K562 (cell line): ENCODE measurements around the gene CTSS. TPM values are rescaled to one million over a fixed set of nuclear protein-coding genes. Genes with fewer than 3 reads are reported as not detected.

ENCODE experiments used
- ATAC-seq: fragments of 200-7000 bp; cut with Tn5 transposase; 3 replicates; pipeline ENCODE4 v1.9.1; 2020; ENCODE audit warnings: moderate library complexity
- BruUV-seq: library from RNA; stranded (reverse); fragments of 400-500 nt; replicated peaks from 2 replicates; lab custom pipeline; 2021; lab: Mats Ljungman, UMichigan
- CTCF ChIA-PET: fragments of 300-600 bp; formaldehyde crosslinking; extraction: SDS; loops from one replicate; lab custom pipeline; 2021; ENCODE audit warnings: low intra/inter-chr PET ratio; lab: Yijun Ruan, JAX
- POLR2A ChIA-PET: fragments of 300-600, 350-650 bp; sonication (Branson Sonifier 250); formaldehyde crosslinking; extraction: SDS; loops from one replicate; lab custom pipeline; 2021; ENCODE audit warnings: antibody characterized with exemption, inconsistent platforms; lab: Yijun Ruan, JAX
- DNase-seq, 4 experiments: peaks; one replicate each; pipeline versions ENCODE4 v3.0.0 to v3.0.0-alpha.2; 2011 to 2018; ENCODE audit warnings: low spot score in 3 of 4, mixed read lengths in 3 of 4; ENCODE audit errors: extremely low read depth in 1 of 4
- FAIRE-seq: peaks from 2 replicates; lab custom pipeline; 2011; peaks lifted over from hg19 to GRCh38; lab: Jason Lieb, UNC
- H2AFZ ChIP-seq: 2 replicates; pipeline ENCODE4 v1.6.0; 2011; ENCODE audit warnings: low read depth, low read length, control low read depth, inconsistent platforms
- H3K27ac ChIP-seq: fragments of 200-600 bp; 3 replicates; pipeline ENCODE4 v1.8.0; 2011; ENCODE audit warnings: low read depth, mild to moderate bottlenecking, control low read depth, inconsistent platforms, low read length, moderate library complexity, mixed read lengths; ENCODE audit errors: extremely low read depth
- H3K27me3 ChIP-seq, 2 experiments: fragments of 300-600 bp in 1 of 2; 2 replicates in 1 of 2; 3 replicates in 1 of 2; pipeline versions ENCODE4 v1.6.0 to v1.8.0; 2011; ENCODE audit warnings: inconsistent platforms in 2 of 2, low read length in 2 of 2, mild to moderate bottlenecking in 1 of 2, mixed read lengths in 1 of 2, moderate library complexity in 1 of 2; ENCODE audit not compliant: control insufficient read depth in 2 of 2, insufficient read depth in 2 of 2
- H3K36me3 ChIP-seq: fragments of 300-600 bp; 3 replicates; pipeline ENCODE4 v1.8.0; 2011; ENCODE audit warnings: mild to moderate bottlenecking, low read length, inconsistent platforms; ENCODE audit not compliant: control insufficient read depth, insufficient read depth
- H3K4me1 ChIP-seq, 2 experiments: fragments of 200-600 bp in 1 of 2; replicated peaks in 1 of 2; 2 replicates in 1 of 2; 3 replicates in 1 of 2; pipeline versions ENCODE4 v1.5.1 to v1.8.0; 2011; ENCODE audit warnings: inconsistent platforms in 2 of 2, low read length in 2 of 2, mild to moderate bottlenecking in 1 of 2, mixed read lengths in 1 of 2, moderate library complexity in 1 of 2; ENCODE audit not compliant: control insufficient read depth in 2 of 2, insufficient read depth in 2 of 2
- H3K4me2 ChIP-seq: 2 replicates; pipeline ENCODE4 v1.6.1; 2011; ENCODE audit warnings: low read length, control low read depth, inconsistent platforms, mixed read lengths; ENCODE audit not compliant: insufficient read depth
- H3K4me3 ChIP-seq: fragments of 200-600 bp; sonication (generic), shearing (Covaris generic); 2 replicates; pipeline ENCODE4 v1.5.1; 2016; ENCODE audit warnings: control low read depth, inconsistent platforms
- H3K79me2 ChIP-seq: fragments of 200-600 bp; 3 replicates; pipeline ENCODE4 v1.8.0; 2011; ENCODE audit warnings: low read length, inconsistent platforms; ENCODE audit not compliant: control insufficient read depth, insufficient read depth
- H3K9ac ChIP-seq, 2 experiments: 2 replicates each; pipeline versions ENCODE4 v1.6.0 to v1.6.1; 2011; ENCODE audit warnings: low read depth in 2 of 2, low read length in 2 of 2, control low read depth in 1 of 2, inconsistent platforms in 1 of 2, mild to moderate bottlenecking in 1 of 2, mixed read lengths in 1 of 2; ENCODE audit not compliant: insufficient read depth in 1 of 2
- H3K9me1 ChIP-seq: one replicate; pipeline ENCODE4 v1.6.0; 2011; ENCODE audit warnings: inconsistent platforms, mild to moderate bottlenecking, low read length, moderate library complexity; ENCODE audit not compliant: control insufficient read depth, insufficient read depth
- H3K9me3 ChIP-seq: replicated peaks from 2 replicates; pipeline ENCODE4 v1.5.1; 2011; ENCODE audit warnings: low read depth, low read length, inconsistent platforms; ENCODE audit not compliant: control insufficient read depth, insufficient read depth
- H4K20me1 ChIP-seq: replicated peaks from 2 replicates; pipeline ENCODE4 v1.6.1; 2011; ENCODE audit warnings: low read length, inconsistent platforms, mixed read lengths; ENCODE audit not compliant: control insufficient read depth, insufficient read depth
- ADNP ChIP-seq: fragments of 200-800 bp; sonication (Bioruptor generic); IDR thresholded peaks from 2 replicates; pipeline ENCODE4 v1.6.1; 2016; ENCODE audit warnings: missing genetic modification characterization, missing compliant biosample characterization
- ARID1B ChIP-seq: fragments of 450-650 bp; IDR thresholded peaks from 2 replicates; pipeline ENCODE4 v1.6.1; 2016; ENCODE audit warnings: antibody characterized with exemption, mild to moderate bottlenecking, inconsistent platforms
- CBFA2T3 ChIP-seq: fragments of 450-650 bp; IDR thresholded peaks from 2 replicates; pipeline ENCODE4 v1.6.1; 2017
- DPF2 ChIP-seq: fragments of 450-650 bp; IDR thresholded peaks from 2 replicates; pipeline ENCODE4 v1.6.1; 2016
- FOSL1 ChIP-seq: fragments of 200-800 bp; sonication (Bioruptor generic); conservative IDR thresholded peaks from 2 replicates; pipeline ENCODE4 v1.6.1; 2016; ENCODE audit warnings: missing genetic modification characterization, missing compliant biosample characterization
- JUND ChIP-seq, 2 experiments: IDR thresholded peaks; 2 replicates in 1 of 2; 3 replicates in 1 of 2; pipeline ENCODE4 v1.6.1; 2011; ENCODE audit warnings: borderline replicate concordance in 2 of 2, low read depth in 2 of 2, low read length in 2 of 2, improper control_type of control experiment in 1 of 2, missing biosample characterization in 1 of 2, missing genetic modification characterization in 1 of 2, missing genetic modification reagents in 1 of 2
- MAFK ChIP-seq: IDR thresholded peaks from 2 replicates; pipeline ENCODE4 v1.6.1; 2011; ENCODE audit warnings: low read length, improper control_type of control experiment
- NCOR1 ChIP-seq: fragments of 450-650 bp; IDR thresholded peaks from 2 replicates; pipeline ENCODE4 v1.6.1; 2016; ENCODE audit warnings: mild to moderate bottlenecking, moderate library complexity
- SREBF1 ChIP-seq: fragments of 150-350 bp; IDR thresholded peaks from 2 replicates; pipeline ENCODE4 v1.6.1; 2014; ENCODE audit warnings: antibody characterized with exemption, low read depth, low read length, borderline replicate concordance
- ZFX ChIP-seq: sonication (generic); formaldehyde crosslinking; IDR thresholded peaks from 2 replicates; pipeline ENCODE4 v1.8.0; 2022; ENCODE audit warnings: mild to moderate bottlenecking, missing genetic modification reagents, moderate library complexity
- ZNF707 ChIP-seq: fragments of 250-450 bp; sonication (Bioruptor Pico); conservative IDR thresholded peaks from 2 replicates; pipeline ENCODE4 v1.8.0; 2022; ENCODE audit warnings: inconsistent platforms, mild to moderate bottlenecking, moderate library complexity
- WGBS: fragments of 100-300 bp; shearing (Covaris generic); methylation state at CpG from one replicate; pipeline ENCODE4 v1.1.6; 2016; ENCODE audit warnings: low coverage, mixed read lengths; ENCODE audit not compliant: insufficient coverage; ENCODE audit errors: missing lambda C conversion rate; 5-methylcytosine and 5-hydroxymethylcytosine counted together
- in situ Hi-C: fragments of 300-500 bp; cut with MboI; formaldehyde crosslinking; loops from 4 replicates; pipeline ENCODE4 v1.15.0; 2018; ENCODE audit warnings: inconsistent platforms, mixed read lengths
- intact Hi-C: fragments of 100-400 bp; cut with micrococcal nuclease; formaldehyde crosslinking; loops from 2 replicates; pipeline ENCODE4 v1.14.2; 2022
- polyA plus RNA-seq, 8 experiments: library from polyadenylated mRNA; depleted of rRNA in 4 of 8; stranded (reverse) in 5 of 8; unstranded in 3 of 8; fragments of >200 nt; fragmentation: Nextera tagmentation in 2 of 8; fragmentation: Illumina TruSeq in 1 of 8; extraction: Ambion mirVana in 2 of 8; extraction: Trizol in 1 of 8; gene quantifications; 2 replicates each; pipeline versions ENCODE4 v1.2.1 to v1.2.3, GENCODE V29; 2011 to 2014; ENCODE audit warnings: inconsistent platforms in 1 of 8, missing spikeins in 1 of 8
- total RNA-seq, 7 experiments: library from RNA; depleted of rRNA in 6 of 7; stranded (reverse); fragments of >200 nt in 6 of 7; fragmentation: Illumina TruSeq in 2 of 7; extraction: Trizol in 2 of 7; gene quantifications; 2 replicates each; pipeline versions ENCODE4 v1.2.1 to v1.2.3, GENCODE V29; 2011 to 2021; ENCODE audit warnings: low replicate concordance in 1 of 7
- TF ChIP-seq, protein P1 (sequence below): sonication (generic); formaldehyde crosslinking; IDR thresholded peaks from 2 replicates; pipeline ENCODE4 v1.8.0; 2022; ENCODE audit warnings: mild to moderate bottlenecking, missing genetic modification reagents, borderline replicate concordance
- TF ChIP-seq, protein P2 (sequence below): sonication (generic); IDR thresholded peaks from 2 replicates; pipeline ENCODE4 v1.6.1; 2016
- TF ChIP-seq, protein P3 (sequence below), 2 experiments: fragments of 450-650 bp in 1 of 2; sonication (generic) in 1 of 2; formaldehyde crosslinking in 1 of 2; IDR thresholded peaks in 1 of 2; conservative IDR thresholded peaks in 1 of 2; 2 replicates each; pipeline versions ENCODE4 v1.6.1 to v1.8.1; 2016 to 2023; ENCODE audit warnings: mild to moderate bottlenecking in 2 of 2, moderate library complexity in 2 of 2, inconsistent platforms in 1 of 2, missing genetic modification reagents in 1 of 2

Gene CTSS
- total and polyA plus RNA-seq, 9 of the 15 experiments (the other 6 are each of a cell fraction or from before 2014, with no cell fraction given), result 8.6 to 24.9 (median 10.3) TPM

DNA sequence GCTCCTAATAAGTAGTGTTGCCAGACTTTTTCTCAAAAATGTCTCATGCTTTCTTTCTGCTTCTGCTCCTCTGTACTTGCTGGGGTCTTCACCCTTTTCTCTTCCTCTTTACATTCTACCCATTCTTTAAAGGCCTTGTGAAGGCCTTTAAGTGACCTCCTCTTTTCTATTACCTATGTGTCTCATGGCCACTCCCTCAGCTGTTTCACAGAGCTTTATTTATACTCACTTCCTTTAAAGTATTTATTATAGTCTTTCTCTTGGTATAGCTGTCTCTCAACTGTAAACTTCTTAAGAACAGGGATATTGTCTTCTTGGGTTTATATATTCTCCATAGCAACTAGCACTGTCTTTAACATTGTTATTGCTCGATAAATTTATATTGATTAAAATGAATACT is 69.4 kb downstream of the CTSS start (continued):
- TF ChIP-seq, protein P1, sequence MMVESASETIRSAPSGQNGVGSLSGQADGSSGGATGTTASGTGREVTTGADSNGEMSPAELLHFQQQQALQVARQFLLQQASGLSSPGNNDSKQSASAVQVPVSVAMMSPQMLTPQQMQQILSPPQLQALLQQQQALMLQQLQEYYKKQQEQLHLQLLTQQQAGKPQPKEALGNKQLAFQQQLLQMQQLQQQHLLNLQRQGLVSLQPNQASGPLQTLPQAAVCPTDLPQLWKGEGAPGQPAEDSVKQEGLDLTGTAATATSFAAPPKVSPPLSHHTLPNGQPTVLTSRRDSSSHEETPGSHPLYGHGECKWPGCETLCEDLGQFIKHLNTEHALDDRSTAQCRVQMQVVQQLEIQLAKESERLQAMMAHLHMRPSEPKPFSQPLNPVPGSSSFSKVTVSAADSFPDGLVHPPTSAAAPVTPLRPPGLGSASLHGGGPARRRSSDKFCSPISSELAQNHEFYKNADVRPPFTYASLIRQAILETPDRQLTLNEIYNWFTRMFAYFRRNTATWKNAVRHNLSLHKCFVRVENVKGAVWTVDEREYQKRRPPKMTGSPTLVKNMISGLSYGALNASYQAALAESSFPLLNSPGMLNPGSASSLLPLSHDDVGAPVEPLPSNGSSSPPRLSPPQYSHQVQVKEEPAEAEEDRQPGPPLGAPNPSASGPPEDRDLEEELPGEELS (CRISPR knock-in tag), result no peak
- TF ChIP-seq ZFX, result peak; percentile 40; the same call in 1 of the 2 replicates

DNA sequence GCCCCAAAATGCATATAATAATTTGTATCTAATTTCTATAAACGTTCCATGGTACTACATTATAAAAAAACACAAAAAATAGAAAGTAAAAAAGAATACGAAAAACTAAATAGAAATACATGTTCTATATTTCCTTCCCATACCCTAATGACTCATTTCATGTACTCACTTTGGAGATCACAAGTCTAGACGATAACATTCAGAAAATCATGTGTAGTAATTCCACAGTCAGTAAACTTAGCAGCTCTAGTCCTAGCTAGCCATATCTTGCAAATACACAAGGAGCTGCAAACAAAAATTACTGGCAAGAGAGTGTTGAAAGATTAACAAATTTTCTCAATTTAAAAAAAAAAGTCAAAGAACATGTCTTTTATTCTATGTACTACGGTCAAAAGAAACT is 70.0 kb downstream of the CTSS start:
- ChIA-PET CTCF (no interaction called here), POLR2A (interaction anchor here (0.6 to 2.3 kb wide), 2 partner anchors 117 to 128 kb away, joined by 3 to 10 read pairs; partner anchors contain the start of gene MCL1)
- Histone ChIP-seq H3K27ac (peak overlapping the region; percentile 55; the same call in 2 of the 3 replicates), H3K27me3 (no peaks in the 10 kb centered on the region), H3K4me3 (peak overlapping the region; percentile 13; the same call in 1 of the 2 replicates), H3K9ac (peak overlapping the region in 1 of 2 experiments; percentile 70; a peak in 2 of 4 replicates), H3K79me2 (peaks cover 28% of the 10 kb centered on the region), H3K9me3 (no peaks in the 10 kb centered on the region), H3K4me2 (peak overlapping the region; percentile 60), H3K4me1 (no peaks in the 10 kb centered on the region; a peak in 1 of 5 replicates), H3K36me3 (peaks cover 33% of the 10 kb centered on the region), H3K9me1 (no peaks in the 10 kb centered on the region), H4K20me1 (no peaks in the 10 kb centered on the region), H2AFZ (no peak overlapping the region)
- in situ Hi-C loops (no loop called here), intact Hi-C loops (loop anchor here (1.0 kb wide), 1 partner anchor 73 kb away; no protein-coding TSS in a partner anchor)
- 15% methylated on average over 4 of the region's 4 CpGs for WGBS
- no TSS peak for BruUV-seq
- peak in 1 of 4 experiments; percentile 21 for DNase-seq
- ATAC-seq, result no peak
- TF ChIP-seq MAFK (no peak), ZNF707 (CRISPR knock-in tag) (no peak), SREBF1 (no peak), NCOR1 (peak; percentile 26; the same call in 1 of the 2 replicates), ADNP (0 out of 2 replicates have a peak, but pooled peaks have one; percentile 36), FOSL1 (peak; percentile 39; the same call in 1 of the 2 replicates), ARID1B (peak; percentile 42; the same call in 1 of the 2 replicates), JUND (IDR thresholded peaks at IDR 0.05; ENCODE audit: borderline replicate concordance, low read depth, low read length) (peak; percentile 25; the same call in 1 of the 2 replicates), JUND (tag; IDR thresholded peaks at IDR 0.05; ENCODE audit: borderline replicate concordance, low read depth, low read length) (no peak), CBFA2T3 (0 out of 2 replicates have a peak, but pooled peaks have one; percentile 15), DPF2 (peak; percentile 42; the same call in 1 of the 2 replicates)
- TF ChIP-seq, protein P2, sequence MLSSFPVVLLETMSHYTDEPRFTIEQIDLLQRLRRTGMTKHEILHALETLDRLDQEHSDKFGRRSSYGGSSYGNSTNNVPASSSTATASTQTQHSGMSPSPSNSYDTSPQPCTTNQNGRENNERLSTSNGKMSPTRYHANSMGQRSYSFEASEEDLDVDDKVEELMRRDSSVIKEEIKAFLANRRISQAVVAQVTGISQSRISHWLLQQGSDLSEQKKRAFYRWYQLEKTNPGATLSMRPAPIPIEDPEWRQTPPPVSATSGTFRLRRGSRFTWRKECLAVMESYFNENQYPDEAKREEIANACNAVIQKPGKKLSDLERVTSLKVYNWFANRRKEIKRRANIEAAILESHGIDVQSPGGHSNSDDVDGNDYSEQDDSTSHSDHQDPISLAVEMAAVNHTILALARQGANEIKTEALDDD, result 0 out of 2 replicates have a peak, but pooled peaks have one; percentile 40
- TF ChIP-seq, protein P3, sequence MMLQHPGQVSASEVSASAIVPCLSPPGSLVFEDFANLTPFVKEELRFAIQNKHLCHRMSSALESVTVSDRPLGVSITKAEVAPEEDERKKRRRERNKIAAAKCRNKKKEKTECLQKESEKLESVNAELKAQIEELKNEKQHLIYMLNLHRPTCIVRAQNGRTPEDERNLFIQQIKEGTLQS (IDR thresholded peaks at IDR 0.05), result peak; percentile 30
- TF ChIP-seq, protein P3 (CRISPR knock-in tag; conservative IDR thresholded peaks at IDR 0.05), result no peak
- peak; percentile 69 for FAIRE-seq
